GM12864 (cell line): ENCODE measurements around the gene CALCOCO2.
"Not testable (repeated sequence)": the region's sequence is repeated elsewhere in the genome, so short reads cannot be mapped to it uniquely, and the experiment has no call there.

Experiments
- DNase-seq: peaks from one replicate; pipeline ENCODE4 v3.0.0-alpha.2; 2011; ENCODE audit warnings: low read depth
- H3K4me3 ChIP-seq: 2 replicates; pipeline ENCODE4 v1.5.1; 2011; ENCODE audit warnings: mild to moderate bottlenecking, low read depth, low read length, control low read depth
- CTCF ChIP-seq: IDR thresholded peaks from 2 replicates; pipeline ENCODE4 v1.5.1; 2011; ENCODE audit warnings: low read depth, mild to moderate bottlenecking, moderate library complexity, low read length, control low read depth, inconsistent platforms; ENCODE audit errors: missing control alignments

CALCOCO2 gene

GRCh38 chr17:48816438-48816773 is 14.4 kb upstream of the CALCOCO2 start:
- no peak for TF ChIP-seq CTCF
- no peak for DNase-seq
- H3K4me3 ChIP-seq = peak overlapping the region; percentile 12; the same call in 1 of the 2 replicates

- no peak for DNase-seq
- H3K4me3 ChIP-seq = peak within 1 kb of the TSS; percentile 12
- no peak for TF ChIP-seq CTCF
Observed at GRCh38 chr17:48816774-48817590, 13.9 kb upstream of the CALCOCO2 start, which contains the start of gene TTLL6. Gene TTLL6 (minus strand): TSS chr17:48817229. CDS start chr17:48817072, 157 bp downstream.

- TF ChIP-seq CTCF = no peak
- DNase-seq = no peak
- no peak overlapping the region for H3K4me3 ChIP-seq
Observed at GRCh38 chr17:48818361-48818841, 12.4 kb upstream of the CALCOCO2 start.

GRCh38 chr17:48819466-48819865 is 11.4 kb upstream of the CALCOCO2 start:
- H3K4me3 ChIP-seq = no peak overlapping the region
- DNase-seq = no peak
- TF ChIP-seq CTCF = no peak

GRCh38 chr17:48820936-48821335 is 9.9 kb upstream of the CALCOCO2 start:
- not testable (repeated sequence) for H3K4me3 ChIP-seq, DNase-seq

GRCh38 chr17:48825446-48826381 is 5.1 kb upstream of the CALCOCO2 start:
- DNase-seq = no peak
- H3K4me3 ChIP-seq = no peak overlapping the region
- TF ChIP-seq CTCF = no peak

GRCh38 chr17:48831549-48831883 is 681 bp downstream of the CALCOCO2 start:
- DNase-seq = no peak
- TF ChIP-seq CTCF = no peak
- peak overlapping the region; percentile 80 for H3K4me3 ChIP-seq
